GM12801 (cell line): ENCODE results near the gene BMERB1.

Experiments used
- TF ChIP-seq, protein P1 (sequence below): IDR thresholded peaks from one replicate; pipeline ENCODE4 v1.5.1; 2011; ENCODE audit warnings: control low read depth; ENCODE audit not compliant: insufficient read length; ENCODE audit errors: extremely low read depth

Gene BMERB1

GRCh38 chr16:15636392-15636873, 202.0 kb downstream of the BMERB1 start:
- TF ChIP-seq, protein P1, sequence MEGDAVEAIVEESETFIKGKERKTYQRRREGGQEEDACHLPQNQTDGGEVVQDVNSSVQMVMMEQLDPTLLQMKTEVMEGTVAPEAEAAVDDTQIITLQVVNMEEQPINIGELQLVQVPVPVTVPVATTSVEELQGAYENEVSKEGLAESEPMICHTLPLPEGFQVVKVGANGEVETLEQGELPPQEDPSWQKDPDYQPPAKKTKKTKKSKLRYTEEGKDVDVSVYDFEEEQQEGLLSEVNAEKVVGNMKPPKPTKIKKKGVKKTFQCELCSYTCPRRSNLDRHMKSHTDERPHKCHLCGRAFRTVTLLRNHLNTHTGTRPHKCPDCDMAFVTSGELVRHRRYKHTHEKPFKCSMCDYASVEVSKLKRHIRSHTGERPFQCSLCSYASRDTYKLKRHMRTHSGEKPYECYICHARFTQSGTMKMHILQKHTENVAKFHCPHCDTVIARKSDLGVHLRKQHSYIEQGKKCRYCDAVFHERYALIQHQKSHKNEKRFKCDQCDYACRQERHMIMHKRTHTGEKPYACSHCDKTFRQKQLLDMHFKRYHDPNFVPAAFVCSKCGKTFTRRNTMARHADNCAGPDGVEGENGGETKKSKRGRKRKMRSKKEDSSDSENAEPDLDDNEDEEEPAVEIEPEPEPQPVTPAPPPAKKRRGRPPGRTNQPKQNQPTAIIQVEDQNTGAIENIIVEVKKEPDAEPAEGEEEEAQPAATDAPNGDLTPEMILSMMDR = no peak
